K562 (cell line): ENCODE measurements around the gene CCDC9B. TPM values are rescaled to one million over a fixed set of nuclear protein-coding genes. Genes with fewer than 3 reads are reported as not detected.

Experiments used
- ATF7 ChIP-seq: fragments of 450-650 bp; IDR thresholded peaks from 2 replicates; pipeline ENCODE4 v1.7.1; 2014; ENCODE audit warnings: mild to moderate bottlenecking, moderate library complexity
- COPS2 ChIP-seq: fragments of 450-650 bp; conservative IDR thresholded peaks from 2 replicates; pipeline ENCODE4 v1.6.1; 2016; ENCODE audit warnings: mild to moderate bottlenecking, moderate library complexity
- EGR1 ChIP-seq: fragments of 450-650 bp; conservative IDR thresholded peaks from 2 replicates; pipeline ENCODE4 v1.6.1; 2017; ENCODE audit warnings: mild to moderate bottlenecking
- ELK1 ChIP-seq: sonication (generic); formaldehyde crosslinking; IDR thresholded peaks from 2 replicates; pipeline ENCODE4 v1.8.1; 2022; ENCODE audit warnings: missing genetic modification reagents
- ESRRA ChIP-seq: fragments of 450-650 bp; IDR thresholded peaks from 2 replicates; pipeline ENCODE4 v1.6.1; 2014; ENCODE audit warnings: low read depth, mild to moderate bottlenecking, moderate library complexity, borderline replicate concordance
- HNRNPLL ChIP-seq: fragments of 200-400 bp; formaldehyde crosslinking; IDR thresholded peaks from 2 replicates; pipeline ENCODE4 v1.6.1; 2017; ENCODE audit warnings: low read length, low read depth, mild to moderate bottlenecking; ENCODE audit not compliant: poor library complexity, severe bottlenecking
- NFRKB ChIP-seq: fragments of 450-650 bp; IDR thresholded peaks from 2 replicates; pipeline ENCODE4 v1.6.1; 2016; ENCODE audit warnings: low read depth
- PHF21A ChIP-seq: fragments of 450-650 bp; IDR thresholded peaks from 2 replicates; pipeline ENCODE4 v1.6.1; 2017; ENCODE audit warnings: low read depth, borderline replicate concordance
- REST ChIP-seq, 2 experiments: fragments of 450-650 bp; formaldehyde crosslinking in 1 of 2; IDR thresholded peaks; 2 replicates each; pipeline versions ENCODE4 v1.4.0 to v1.6.1; 2014 to 2020; ENCODE audit warnings: mild to moderate bottlenecking in 2 of 2, borderline replicate concordance in 1 of 2, low read depth in 1 of 2
- SIRT6 ChIP-seq: IDR thresholded peaks from one replicate; pipeline ENCODE4 v1.6.1; 2012; ENCODE audit warnings: low read depth, mild to moderate bottlenecking, control low read depth, inconsistent platforms, low read length, moderate library complexity
- STAG1 ChIP-seq: sonication (generic); formaldehyde crosslinking; IDR thresholded peaks from 2 replicates; pipeline ENCODE4 v1.5.0; 2020; ENCODE audit warnings: missing genetic modification reagents, borderline replicate concordance
- ZBTB2 ChIP-seq: fragments of 450-650 bp; IDR thresholded peaks from 2 replicates; pipeline ENCODE4 v1.6.1; 2016; ENCODE audit warnings: antibody characterized with exemption
- ZNF277 ChIP-seq: fragments of 250-450 bp; sonication (Bioruptor Pico); IDR thresholded peaks from 2 replicates; pipeline ENCODE4 v1.8.0; 2022; ENCODE audit warnings: inconsistent platforms, mild to moderate bottlenecking, moderate library complexity, borderline replicate concordance
- ZNF507 ChIP-seq: conservative IDR thresholded peaks from 2 replicates; pipeline ENCODE4 v1.6.1; 2017; ENCODE audit warnings: missing genetic modification characterization, missing compliant biosample characterization
- polyA plus RNA-seq, 8 experiments: library from polyadenylated mRNA; depleted of rRNA in 4 of 8; stranded (reverse) in 5 of 8; unstranded in 3 of 8; fragments of >200 nt; fragmentation: Nextera tagmentation in 2 of 8; fragmentation: Illumina TruSeq in 1 of 8; extraction: Ambion mirVana in 2 of 8; extraction: Trizol in 1 of 8; gene quantifications; 2 replicates each; pipeline versions ENCODE4 v1.2.1 to v1.2.3, GENCODE V29; 2011 to 2014; ENCODE audit warnings: inconsistent platforms in 1 of 8, missing spikeins in 1 of 8
- total RNA-seq, 7 experiments: library from RNA; depleted of rRNA in 6 of 7; stranded (reverse); fragments of >200 nt in 6 of 7; fragmentation: Illumina TruSeq in 2 of 7; extraction: Trizol in 2 of 7; gene quantifications; 2 replicates each; pipeline versions ENCODE4 v1.2.1 to v1.2.3, GENCODE V29; 2011 to 2021; ENCODE audit warnings: low replicate concordance in 1 of 7

Gene CCDC9B
- total and polyA plus RNA-seq, 9 of the 15 experiments (the other 6 are each of a cell fraction or from before 2014, with no cell fraction given) = 0.01 to 0.47 (median 0.15) TPM; not detected in 1

GRCh38 chr15:40310001-40310959 is 30.5 kb downstream of the CCDC9B start (continued):
- TF ChIP-seq REST (IDR thresholded peaks at IDR 0.05; ENCODE audit: borderline replicate concordance) (peak; percentile 93), REST (CRISPR knock-in tag; IDR thresholded peaks at IDR 0.05; ENCODE audit: low read depth) (no peak), PHF21A (no peak), ATF7 (0 out of 2 replicates have a peak, but pooled peaks have one; percentile 13), ESRRA (peak; percentile 20; the same call in 1 of the 2 replicates), ELK1 (CRISPR knock-in tag) (no peak), ZNF277 (CRISPR knock-in tag) (no peak), ZNF507 (tag) (no peak), HNRNPLL (no peak), ZBTB2 (no peak), EGR1 (no peak), STAG1 (CRISPR knock-in tag) (peak; percentile 71; the same call in 1 of the 2 replicates), COPS2 (no peak), NFRKB (no peak), SIRT6 (no peak)
